ENCODE data around the gene AKT3. TPM values are rescaled to one million over a fixed set of nuclear protein-coding genes. Genes with fewer than 3 reads are reported as not detected.

Gene AKT3
- total and polyA plus RNA-seq, 2 experiments from 2014 or later = 4.5 to 18.5 TPM

DNA sequence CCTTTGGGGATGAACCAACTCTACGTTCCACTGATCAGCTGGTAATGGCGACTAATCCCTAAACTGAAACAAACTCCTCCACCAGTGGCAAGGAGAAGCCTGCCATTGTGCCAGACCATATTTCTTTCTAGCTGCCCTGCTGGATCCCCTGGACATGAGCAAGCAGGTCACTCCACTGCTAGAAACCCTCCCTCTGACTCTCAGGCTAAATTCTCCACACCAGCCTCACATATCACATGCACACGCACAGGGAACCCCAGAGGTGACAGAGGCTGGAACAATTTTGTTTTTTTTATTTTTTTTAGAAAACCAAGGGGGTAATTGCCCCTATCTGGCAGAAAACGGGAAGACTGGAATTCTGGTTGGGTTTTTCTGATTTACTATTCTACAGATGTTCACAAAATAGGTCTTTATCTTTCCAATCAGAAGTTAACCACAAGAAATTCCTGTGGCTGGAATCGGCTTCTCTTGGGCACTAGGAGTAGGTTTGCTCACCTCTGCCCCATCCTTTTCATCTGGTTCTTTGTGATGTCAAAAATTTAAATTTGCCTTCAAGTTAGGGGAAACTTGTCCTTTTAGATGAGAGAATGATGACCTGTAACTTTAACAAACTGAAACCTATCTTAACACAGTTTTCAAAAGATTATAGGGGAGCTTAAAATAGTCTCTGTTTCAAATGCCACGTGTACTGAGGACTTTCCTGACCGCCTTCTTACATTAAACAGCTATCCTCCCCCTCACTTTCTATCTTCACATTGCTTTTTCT, 336.1 kb downstream of the AKT3 start (continued):
- no peak for TF ChIP-seq ZNF114 (CRISPR knock-in tag; IDR thresholded peaks at IDR 0.05)

DNA sequence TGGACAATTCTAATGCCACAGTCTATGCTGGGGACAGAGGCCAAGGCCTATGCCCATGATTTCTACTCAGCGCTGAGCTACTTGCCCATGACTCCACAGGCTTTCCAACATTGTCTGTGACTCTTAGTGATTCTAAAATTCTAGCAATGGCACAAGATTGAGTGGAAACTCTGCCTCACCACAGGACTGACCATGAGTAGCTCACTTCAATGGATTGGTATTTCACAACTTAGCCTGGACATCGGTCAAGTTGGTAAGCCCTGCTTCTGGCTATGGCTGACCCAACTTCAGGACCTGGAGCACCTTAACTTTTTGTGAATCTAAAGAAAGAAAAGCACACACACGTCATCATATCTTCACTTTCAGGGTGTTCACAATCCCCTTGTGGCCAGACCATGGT, 339.1 kb downstream of the AKT3 start:
- ATAC-seq (no peak), DNase-seq (ENCODE audit: low spot score) (no peak)
- Mint-ChIP-seq H3K36me3 (ENCODE audit: low read depth) (peaks cover 4% of the 10 kb centered on the region; the same call in 2 of the 3 replicates), H3K4me3 (no peak overlapping the region), H3K27me3 (ENCODE audit: insufficient read depth, low read depth, poor library complexity) (peaks cover 6% of the 10 kb centered on the region), H3K27ac (no peak overlapping the region), H3K9me3 (no peaks in the 10 kb centered on the region), H3K4me1 (peaks cover 41% of the 10 kb centered on the region)
- H3K27ac ChIP-seq (ENCODE audit: low read depth) = no peak overlapping the region
- H2AFZ ChIP-seq = no peak overlapping the region
- H3K4me2 ChIP-seq = no peak overlapping the region
- no peak overlapping the region for H3K4me3 ChIP-seq
- peaks cover 22% of the 10 kb centered on the region for H3K4me1 ChIP-seq (ENCODE audit: insufficient read depth)
- H4K20me1 ChIP-seq (replicated peaks; ENCODE audit: insufficient read depth) = no peaks in the 10 kb centered on the region
- H3K36me3 ChIP-seq (ENCODE audit: insufficient read depth) = no peaks in the 10 kb centered on the region
- H3F3A ChIP-seq (replicated peaks; ENCODE audit: low read depth) = no peaks in the 10 kb centered on the region
- H3K79me2 ChIP-seq (replicated peaks; ENCODE audit: insufficient read depth) = no peaks in the 10 kb centered on the region
- H3K9me2 ChIP-seq (ENCODE audit: insufficient read depth) = no peaks in the 10 kb centered on the region
- H3K27me3 ChIP-seq (ENCODE audit: insufficient read depth) = no peaks in the 10 kb centered on the region
- no peak for TF ChIP-seq POLR2AphosphoS5 (IDR thresholded peaks at IDR 0.05; ENCODE audit: low read depth)
- TF ChIP-seq EZH2phosphoT487 (IDR thresholded peaks at IDR 0.05; ENCODE audit: unreplicated experiment) = no peak
- TF ChIP-seq, protein P1, sequence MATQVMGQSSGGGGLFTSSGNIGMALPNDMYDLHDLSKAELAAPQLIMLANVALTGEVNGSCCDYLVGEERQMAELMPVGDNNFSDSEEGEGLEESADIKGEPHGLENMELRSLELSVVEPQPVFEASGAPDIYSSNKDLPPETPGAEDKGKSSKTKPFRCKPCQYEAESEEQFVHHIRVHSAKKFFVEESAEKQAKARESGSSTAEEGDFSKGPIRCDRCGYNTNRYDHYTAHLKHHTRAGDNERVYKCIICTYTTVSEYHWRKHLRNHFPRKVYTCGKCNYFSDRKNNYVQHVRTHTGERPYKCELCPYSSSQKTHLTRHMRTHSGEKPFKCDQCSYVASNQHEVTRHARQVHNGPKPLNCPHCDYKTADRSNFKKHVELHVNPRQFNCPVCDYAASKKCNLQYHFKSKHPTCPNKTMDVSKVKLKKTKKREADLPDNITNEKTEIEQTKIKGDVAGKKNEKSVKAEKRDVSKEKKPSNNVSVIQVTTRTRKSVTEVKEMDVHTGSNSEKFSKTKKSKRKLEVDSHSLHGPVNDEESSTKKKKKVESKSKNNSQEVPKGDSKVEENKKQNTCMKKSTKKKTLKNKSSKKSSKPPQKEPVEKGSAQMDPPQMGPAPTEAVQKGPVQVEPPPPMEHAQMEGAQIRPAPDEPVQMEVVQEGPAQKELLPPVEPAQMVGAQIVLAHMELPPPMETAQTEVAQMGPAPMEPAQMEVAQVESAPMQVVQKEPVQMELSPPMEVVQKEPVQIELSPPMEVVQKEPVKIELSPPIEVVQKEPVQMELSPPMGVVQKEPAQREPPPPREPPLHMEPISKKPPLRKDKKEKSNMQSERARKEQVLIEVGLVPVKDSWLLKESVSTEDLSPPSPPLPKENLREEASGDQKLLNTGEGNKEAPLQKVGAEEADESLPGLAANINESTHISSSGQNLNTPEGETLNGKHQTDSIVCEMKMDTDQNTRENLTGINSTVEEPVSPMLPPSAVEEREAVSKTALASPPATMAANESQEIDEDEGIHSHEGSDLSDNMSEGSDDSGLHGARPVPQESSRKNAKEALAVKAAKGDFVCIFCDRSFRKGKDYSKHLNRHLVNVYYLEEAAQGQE (IDR thresholded peaks at IDR 0.05; ENCODE audit: unreplicated experiment) = no peak
- no peak for TF ChIP-seq JUNB (IDR thresholded peaks at IDR 0.05; ENCODE audit: unreplicated experiment)
- TF ChIP-seq, protein P2, sequence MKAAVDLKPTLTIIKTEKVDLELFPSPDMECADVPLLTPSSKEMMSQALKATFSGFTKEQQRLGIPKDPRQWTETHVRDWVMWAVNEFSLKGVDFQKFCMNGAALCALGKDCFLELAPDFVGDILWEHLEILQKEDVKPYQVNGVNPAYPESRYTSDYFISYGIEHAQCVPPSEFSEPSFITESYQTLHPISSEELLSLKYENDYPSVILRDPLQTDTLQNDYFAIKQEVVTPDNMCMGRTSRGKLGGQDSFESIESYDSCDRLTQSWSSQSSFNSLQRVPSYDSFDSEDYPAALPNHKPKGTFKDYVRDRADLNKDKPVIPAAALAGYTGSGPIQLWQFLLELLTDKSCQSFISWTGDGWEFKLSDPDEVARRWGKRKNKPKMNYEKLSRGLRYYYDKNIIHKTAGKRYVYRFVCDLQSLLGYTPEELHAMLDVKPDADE (IDR thresholded peaks at IDR 0.05) = no peak
- no peak for TF ChIP-seq CREB1 (CRISPR knock-in tag; IDR thresholded peaks at IDR 0.05; ENCODE audit: low read depth)
- no peak for TF ChIP-seq EZH2 (IDR thresholded peaks at IDR 0.05; ENCODE audit: low read depth, unreplicated experiment)
- TF ChIP-seq, protein P3, sequence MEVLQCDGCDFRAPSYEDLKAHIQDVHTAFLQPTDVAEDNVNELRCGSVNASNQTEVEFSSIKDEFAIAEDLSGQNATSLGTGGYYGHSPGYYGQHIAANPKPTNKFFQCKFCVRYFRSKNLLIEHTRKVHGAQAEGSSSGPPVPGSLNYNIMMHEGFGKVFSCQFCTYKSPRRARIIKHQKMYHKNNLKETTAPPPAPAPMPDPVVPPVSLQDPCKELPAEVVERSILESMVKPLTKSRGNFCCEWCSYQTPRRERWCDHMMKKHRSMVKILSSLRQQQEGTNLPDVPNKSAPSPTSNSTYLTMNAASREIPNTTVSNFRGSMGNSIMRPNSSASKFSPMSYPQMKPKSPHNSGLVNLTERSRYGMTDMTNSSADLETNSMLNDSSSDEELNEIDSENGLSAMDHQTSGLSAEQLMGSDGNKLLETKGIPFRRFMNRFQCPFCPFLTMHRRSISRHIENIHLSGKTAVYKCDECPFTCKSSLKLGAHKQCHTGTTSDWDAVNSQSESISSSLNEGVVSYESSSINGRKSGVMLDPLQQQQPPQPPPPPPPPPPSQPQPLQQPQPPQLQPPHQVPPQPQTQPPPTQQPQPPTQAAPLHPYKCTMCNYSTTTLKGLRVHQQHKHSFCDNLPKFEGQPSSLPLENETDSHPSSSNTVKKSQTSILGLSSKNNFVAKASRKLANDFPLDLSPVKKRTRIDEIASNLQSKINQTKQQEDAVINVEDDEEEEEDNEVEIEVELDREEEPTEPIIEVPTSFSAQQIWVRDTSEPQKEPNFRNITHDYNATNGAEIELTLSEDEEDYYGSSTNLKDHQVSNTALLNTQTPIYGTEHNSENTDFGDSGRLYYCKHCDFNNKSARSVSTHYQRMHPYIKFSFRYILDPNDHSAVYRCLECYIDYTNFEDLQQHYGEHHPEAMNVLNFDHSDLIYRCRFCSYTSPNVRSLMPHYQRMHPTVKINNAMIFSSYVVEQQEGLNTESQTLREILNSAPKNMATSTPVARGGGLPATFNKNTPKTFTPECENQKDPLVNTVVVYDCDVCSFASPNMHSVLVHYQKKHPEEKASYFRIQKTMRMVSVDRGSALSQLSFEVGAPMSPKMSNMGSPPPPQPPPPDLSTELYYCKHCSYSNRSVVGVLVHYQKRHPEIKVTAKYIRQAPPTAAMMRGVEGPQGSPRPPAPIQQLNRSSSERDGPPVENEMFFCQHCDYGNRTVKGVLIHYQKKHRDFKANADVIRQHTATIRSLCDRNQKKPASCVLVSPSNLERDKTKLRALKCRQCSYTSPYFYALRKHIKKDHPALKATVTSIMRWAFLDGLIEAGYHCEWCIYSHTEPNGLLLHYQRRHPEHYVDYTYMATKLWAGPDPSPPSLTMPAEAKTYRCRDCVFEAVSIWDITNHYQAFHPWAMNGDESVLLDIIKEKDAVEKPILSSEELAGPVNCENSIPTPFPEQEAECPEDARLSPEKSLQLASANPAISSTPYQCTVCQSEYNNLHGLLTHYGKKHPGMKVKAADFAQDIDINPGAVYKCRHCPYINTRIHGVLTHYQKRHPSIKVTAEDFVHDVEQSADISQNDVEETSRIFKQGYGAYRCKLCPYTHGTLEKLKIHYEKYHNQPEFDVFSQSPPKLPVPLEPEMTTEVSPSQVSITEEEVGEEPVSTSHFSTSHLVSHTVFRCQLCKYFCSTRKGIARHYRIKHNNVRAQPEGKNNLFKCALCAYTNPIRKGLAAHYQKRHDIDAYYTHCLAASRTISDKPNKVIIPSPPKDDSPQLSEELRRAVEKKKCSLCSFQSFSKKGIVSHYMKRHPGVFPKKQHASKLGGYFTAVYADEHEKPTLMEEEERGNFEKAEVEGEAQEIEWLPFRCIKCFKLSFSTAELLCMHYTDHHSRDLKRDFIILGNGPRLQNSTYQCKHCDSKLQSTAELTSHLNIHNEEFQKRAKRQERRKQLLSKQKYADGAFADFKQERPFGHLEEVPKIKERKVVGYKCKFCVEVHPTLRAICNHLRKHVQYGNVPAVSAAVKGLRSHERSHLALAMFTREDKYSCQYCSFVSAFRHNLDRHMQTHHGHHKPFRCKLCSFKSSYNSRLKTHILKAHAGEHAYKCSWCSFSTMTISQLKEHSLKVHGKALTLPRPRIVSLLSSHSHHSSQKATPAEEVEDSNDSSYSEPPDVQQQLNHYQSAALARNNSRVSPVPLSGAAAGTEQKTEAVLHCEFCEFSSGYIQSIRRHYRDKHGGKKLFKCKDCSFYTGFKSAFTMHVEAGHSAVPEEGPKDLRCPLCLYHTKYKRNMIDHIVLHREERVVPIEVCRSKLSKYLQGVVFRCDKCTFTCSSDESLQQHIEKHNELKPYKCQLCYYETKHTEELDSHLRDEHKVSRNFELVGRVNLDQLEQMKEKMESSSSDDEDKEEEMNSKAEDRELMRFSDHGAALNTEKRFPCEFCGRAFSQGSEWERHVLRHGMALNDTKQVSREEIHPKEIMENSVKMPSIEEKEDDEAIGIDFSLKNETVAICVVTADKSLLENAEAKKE (CRISPR knock-in tag; IDR thresholded peaks at IDR 0.05) = no peak
- TF ChIP-seq NANOG (IDR thresholded peaks at IDR 0.05; ENCODE audit: borderline replicate concordance) = no peak
- TF ChIP-seq, protein P4, sequence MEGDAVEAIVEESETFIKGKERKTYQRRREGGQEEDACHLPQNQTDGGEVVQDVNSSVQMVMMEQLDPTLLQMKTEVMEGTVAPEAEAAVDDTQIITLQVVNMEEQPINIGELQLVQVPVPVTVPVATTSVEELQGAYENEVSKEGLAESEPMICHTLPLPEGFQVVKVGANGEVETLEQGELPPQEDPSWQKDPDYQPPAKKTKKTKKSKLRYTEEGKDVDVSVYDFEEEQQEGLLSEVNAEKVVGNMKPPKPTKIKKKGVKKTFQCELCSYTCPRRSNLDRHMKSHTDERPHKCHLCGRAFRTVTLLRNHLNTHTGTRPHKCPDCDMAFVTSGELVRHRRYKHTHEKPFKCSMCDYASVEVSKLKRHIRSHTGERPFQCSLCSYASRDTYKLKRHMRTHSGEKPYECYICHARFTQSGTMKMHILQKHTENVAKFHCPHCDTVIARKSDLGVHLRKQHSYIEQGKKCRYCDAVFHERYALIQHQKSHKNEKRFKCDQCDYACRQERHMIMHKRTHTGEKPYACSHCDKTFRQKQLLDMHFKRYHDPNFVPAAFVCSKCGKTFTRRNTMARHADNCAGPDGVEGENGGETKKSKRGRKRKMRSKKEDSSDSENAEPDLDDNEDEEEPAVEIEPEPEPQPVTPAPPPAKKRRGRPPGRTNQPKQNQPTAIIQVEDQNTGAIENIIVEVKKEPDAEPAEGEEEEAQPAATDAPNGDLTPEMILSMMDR (conservative IDR thresholded peaks at IDR 0.05; ENCODE audit: low read depth in 2 of 2) = no peak
- no peak for TF ChIP-seq ZNF331 (CRISPR knock-in tag; IDR thresholded peaks at IDR 0.05; ENCODE audit: low read depth)
- TF ChIP-seq ZNF114 (CRISPR knock-in tag; IDR thresholded peaks at IDR 0.05) = no peak

Data from GM23338 (cell line).